NCI-H1694 (cell line): ENCODE data around the gene NDUFV1.
"Not testable (repeated sequence)": the region's sequence is repeated elsewhere in the genome, so short reads cannot be mapped to it uniquely, and the experiment has no call there.

Experiments used
- DNase-seq: peaks from one replicate; lab custom pipeline; 2025; lab: John Stamatoyannopoulos, UW

NDUFV1 gene

GRCh38 chr11:67627812-67628624, 21.3 kb downstream of the NDUFV1 start:
- no peak for DNase-seq

GRCh38 chr11:67628710-67629385, 22.1 kb downstream of the NDUFV1 start:
- DNase-seq: no peak

DNA sequence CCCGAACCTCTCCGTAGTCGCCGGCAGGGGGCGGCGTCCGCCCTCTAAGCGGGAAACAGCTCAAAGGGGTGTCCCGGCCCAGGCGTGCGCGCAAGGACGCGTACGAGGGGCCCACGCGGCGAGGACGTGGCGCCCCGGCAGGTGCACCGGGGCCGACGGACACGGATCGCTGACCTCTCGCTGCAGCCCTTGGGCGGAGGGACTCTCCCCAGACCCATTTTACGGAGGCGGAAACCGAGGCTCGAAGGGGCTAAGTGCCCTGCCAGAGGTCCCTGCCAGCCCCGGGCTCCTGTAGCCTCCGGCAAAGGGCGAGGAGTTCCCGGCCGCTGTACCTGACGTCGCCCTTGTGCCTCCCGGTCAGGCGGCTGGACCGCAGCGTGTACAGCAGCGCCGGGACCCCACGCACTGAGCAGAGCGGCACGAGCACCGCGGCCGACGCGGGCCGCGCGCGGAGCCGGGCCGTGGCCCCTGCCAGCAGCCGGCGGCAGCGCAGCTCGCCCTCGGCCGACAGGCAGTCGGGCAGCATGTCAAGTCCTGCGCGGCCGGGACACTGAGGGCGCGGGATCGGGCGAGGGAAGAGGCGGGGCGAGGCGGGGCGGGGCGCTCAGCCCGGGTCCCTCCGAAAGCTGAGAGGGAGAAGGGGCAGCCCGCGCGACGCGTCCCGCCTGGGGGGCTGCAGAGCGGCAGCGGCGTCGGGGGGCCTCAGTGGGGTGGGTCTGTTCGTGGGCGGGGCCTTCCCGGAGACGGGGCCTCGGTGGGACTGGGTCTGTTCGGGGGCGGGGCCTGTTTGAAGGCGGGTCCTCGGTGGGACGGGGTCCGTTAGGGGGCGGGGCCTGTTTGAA, 22.9 kb downstream of the NDUFV1 start, which contains the start of gene NUDT8:
NUDT8 (minus strand) TSS at position 552 of the 842 bp plus-strand sequence; CDS start at position 526, 26 bp downstream.
- peak; percentile 45 for DNase-seq

DNA sequence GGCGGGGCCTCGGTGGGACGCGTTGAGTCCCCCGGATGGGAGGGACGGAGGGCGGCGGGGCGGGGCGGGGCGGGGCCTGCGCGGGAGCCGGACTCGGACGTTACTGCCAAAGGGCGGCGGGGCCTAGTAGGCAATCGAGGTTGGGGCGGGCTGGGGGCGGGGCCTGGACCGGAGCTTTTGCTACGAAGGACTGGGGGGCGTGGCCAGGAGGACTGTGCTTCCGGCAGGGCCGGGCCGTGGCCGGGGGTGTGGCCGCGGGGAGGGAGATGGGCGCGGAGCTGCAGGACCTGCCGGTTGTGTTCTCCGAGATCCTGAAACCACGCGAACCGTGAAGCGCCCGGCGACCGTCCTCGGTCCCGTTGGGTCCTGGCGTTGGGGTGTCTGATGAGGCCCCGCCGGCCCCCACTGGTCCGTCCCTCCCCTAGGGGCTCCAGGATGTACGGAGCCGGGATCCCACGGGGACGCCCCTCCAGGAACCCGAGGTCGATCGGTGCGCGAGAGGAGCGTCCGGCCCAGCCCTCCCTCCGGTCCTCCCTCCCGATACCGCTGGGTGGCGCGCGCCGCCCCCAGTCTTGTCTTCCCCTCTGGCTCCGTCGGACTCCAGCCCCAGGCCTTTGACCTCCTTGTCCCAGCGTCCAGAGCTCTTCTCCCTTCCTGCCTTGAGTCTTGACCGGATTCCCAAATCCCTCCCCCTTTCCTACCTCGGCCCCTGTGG, 23.6 kb downstream of the NDUFV1 start:
- DNase-seq: peak; percentile 91

DNA sequence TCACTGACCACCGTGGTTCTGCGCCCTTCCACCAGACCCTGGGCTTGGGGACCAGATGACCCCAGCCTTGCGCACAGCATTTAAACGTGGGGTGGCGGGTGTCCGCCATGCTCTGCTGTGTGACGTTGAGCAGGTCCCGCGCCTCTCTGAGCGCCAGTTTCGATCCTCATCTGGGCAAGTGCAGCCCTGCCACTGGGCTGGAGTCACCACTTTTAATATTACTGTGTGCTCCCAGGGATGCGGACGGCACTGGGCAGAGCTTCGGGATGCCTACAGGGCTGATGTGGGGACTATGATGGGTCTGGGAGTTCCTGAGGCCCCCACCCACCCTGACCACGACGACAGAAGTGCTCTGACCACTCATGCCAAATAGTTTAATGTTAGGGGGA, 24.2 kb downstream of the NDUFV1 start:
- no peak for DNase-seq

DNA sequence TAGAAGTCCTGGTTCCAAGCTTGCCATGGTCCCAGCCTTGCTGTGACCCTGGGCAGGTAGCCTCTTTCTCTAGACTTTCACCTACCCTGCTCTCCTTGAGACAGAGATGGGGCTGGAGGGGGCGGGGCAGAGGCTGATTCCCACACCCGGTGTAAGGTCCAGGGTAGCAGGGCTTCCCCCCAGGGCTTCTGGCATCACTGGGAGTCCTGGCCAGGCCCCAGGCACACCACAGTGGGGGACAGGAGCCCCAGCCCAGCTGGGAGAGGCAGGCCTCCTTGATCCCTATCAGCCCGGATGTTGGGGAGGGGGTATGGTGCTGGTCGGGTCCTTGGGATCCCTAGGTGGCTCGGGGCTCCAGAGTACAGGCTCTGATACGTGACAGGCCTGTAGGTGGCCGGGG, 24.7 kb downstream of the NDUFV1 start:
- DNase-seq: no peak

GRCh38 chr11:67631853-67632174, 25.1 kb downstream of the NDUFV1 start:
- DNase-seq: no peak

GRCh38 chr11:67632175-67632981, 25.6 kb downstream of the NDUFV1 start:
- no peak for DNase-seq

DNA sequence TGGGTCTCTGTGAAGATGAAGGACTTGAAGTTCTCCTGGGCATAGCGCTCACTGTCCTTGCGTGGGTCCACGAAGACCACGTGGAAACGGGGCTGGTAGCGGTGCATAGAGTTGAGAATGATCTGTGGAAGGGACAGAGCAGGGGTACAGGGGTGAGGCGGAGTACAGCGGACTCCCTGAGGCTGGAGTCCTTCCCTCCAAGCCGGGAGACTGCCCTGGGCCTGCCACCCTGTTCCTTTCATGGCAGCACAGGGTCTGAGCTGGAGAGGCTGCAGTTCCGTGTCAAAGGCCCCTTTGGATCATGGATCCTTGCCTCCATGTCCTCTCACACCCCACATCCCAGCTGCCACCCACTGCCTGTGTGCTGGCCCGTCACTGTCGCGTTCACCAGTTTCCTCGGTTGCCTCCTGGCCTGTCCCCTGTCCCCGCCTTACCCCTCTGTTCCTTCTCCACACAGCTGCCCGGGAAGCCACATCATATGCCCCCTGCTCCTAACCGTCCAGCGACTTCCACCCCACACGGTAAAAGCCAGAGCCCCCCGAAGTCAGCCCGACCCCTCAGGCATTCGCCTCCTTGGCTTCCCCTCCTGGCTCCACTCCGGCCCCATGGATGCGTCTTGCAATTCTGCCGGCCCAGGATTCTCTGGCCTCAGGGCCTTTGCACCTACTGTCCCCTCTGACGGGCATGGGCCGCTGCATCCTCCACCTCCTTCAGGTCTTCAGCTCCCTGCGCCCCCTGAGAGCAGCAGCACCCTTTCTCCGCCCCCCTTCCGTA, 26.4 kb downstream of the NDUFV1 start:
- DNase-seq: no peak

GRCh38 chr11:67633758-67634365, 27.1 kb downstream of the NDUFV1 start:
- DNase-seq: no peak

- DNase-seq: no peak
These were observed 27.9 kb downstream of the NDUFV1 start for GRCh38 chr11:67634366-67635230.

- DNase-seq: no peak
These were observed 28.4 kb downstream of the NDUFV1 start for GRCh38 chr11:67635231-67635521.

GRCh38 chr11:67636962-67637361, 30.2 kb downstream of the NDUFV1 start:
- DNase-seq: no peak

- not testable (repeated sequence) for DNase-seq
These were observed 30.7 kb downstream of the NDUFV1 start for GRCh38 chr11:67637441-67637840.

DNA sequence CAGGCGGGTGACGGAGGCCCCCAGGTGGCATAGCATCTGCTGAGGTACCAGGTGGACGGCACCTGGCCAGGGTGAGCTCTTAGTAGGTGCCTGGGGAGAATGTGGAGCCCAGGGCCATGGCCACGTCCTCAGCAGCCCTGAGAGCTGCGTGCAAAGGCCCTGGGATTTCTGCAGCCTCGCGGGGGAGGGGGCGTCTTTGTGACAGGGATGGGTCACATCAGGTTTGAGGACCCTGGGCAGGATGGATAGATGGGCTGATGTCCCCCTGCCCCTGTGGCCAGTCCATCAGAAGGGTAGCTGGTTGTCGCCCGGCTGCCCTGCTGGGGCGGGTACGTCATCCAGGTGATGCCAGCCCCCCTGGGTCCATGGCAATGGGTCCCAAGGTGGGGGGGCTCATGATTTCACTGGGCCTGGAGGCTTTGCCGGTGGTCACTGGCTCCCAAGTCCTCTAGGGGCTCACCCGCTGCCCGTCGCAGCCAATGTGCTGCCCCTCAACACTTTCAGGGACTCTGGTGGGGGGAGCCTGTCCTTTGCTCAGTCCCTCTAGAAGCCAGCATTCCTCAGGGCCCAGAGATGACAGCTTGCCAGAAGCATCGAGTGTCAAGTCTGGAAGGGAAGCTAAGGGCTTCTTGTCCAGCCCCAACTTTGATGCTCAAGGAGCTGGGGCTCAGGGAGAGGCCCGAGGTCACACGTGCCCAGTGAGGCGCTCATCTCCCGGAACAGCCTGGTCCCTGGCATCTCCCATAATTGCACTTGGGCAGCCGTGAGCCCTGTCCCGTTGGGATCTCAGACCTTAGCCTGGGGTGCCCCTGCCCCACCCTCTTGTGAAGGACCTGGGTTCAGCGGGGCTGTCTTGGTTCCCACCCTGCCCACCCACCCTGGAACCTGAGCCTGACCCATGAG, 32.0 kb downstream of the NDUFV1 start:
- DNase-seq: no peak

DNA sequence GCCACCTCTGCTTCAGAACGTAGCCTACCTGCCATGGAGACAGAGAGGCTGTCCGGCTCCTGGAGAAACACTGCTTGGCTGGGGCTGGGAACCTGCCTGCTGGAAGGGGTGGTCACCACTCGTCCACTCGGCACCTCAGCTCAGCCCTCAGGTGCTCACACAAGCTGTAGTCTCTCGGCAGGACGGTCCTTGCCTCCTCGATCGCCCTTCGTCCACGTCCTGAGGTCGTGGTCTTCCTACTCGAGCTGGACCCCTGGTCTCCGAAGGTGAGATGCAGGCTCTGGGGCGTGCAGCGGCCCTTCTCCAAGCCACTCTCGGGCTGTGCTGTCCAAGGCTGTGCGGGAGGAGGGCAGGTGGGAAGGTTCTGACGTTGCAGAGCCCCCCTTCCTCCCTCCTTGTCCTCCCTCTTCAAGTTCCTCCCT, 32.7 kb downstream of the NDUFV1 start, which contains the start of gene TBX10:
TBX10 (minus strand) TSS at position 326 of the 422 bp plus-strand sequence; CDS start at position 35, 291 bp downstream.
- DNase-seq: no peak

- peak; percentile 29 for DNase-seq
These were observed 33.5 kb downstream of the NDUFV1 start for GRCh38 chr11:67640021-67640757.
